NCI-H774 (cell line): ENCODE measurements around the gene UVRAG.

Experiments used
- DNase-seq: peaks from one replicate; lab custom pipeline; 2025; lab: John Stamatoyannopoulos, UW

UVRAG gene

DNA sequence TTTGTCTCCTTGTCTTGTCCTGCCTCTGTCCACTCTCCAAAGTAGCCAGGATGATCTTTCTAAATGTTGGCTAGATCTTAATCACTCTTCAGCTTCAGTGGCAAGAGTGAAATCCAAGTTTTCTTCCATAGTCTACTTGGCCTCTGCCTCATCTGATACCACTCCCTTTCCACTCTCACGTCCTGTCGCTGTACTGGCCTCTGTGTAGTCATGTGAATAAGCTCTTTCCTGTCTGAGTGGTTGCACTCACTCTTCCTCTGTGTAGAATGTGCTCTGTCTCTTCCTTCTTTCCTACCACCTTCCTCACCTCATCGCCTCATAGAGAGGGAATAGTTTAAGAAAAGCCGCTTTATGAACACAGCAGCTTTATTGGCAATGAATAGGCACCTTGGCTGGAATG lies 304.8 kb downstream of the UVRAG start:
- no peak for DNase-seq

DNA sequence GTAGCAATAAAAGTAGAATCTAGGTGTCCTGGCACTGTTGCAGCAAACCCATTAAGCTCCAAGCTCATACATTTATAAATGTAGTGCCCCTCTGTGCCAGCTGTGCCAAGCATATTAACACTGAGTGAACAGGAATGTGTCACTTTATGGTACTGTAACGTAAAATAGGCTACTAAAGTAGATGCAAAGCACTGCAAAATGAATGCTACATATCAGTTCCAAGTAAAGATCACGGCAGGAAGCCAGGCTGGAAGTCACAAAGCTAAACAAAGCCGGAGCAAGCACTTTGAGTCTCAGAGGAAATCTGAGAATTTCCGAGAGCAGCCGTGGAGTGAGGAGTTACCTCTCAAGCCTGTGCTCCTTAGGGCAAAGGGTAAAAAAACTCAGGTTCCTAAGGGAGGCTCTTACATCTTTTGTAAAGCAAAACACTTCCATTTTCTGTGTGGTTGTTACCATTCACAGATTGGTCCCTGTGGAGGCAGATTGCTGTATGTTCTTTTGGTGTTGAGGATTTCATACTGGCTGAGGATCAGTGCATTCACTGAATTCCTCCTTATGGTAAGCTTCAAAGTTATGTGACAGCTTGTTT lies 305.6 kb downstream of the UVRAG start:
- DNase-seq = no peak

DNA sequence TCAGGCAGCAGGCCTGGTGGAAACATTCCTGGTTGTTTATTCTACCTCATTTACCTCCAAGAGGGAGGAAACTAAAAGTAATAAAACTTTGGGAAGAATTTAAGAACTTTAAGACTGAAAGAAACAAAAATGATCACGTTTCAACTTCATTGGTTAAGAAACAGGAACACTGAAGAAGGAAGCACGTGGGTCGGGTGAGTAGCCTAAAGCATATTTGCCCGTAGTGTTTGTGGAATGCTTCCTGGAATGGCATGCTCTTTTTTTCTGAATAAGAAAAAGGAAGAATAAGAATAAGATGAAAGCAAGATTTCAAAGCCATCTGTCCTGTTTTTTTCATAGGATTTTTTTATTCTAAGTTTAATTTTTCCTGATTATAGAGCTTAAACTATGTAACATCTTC lies 308.2 kb downstream of the UVRAG start:
- DNase-seq = no peak

DNA sequence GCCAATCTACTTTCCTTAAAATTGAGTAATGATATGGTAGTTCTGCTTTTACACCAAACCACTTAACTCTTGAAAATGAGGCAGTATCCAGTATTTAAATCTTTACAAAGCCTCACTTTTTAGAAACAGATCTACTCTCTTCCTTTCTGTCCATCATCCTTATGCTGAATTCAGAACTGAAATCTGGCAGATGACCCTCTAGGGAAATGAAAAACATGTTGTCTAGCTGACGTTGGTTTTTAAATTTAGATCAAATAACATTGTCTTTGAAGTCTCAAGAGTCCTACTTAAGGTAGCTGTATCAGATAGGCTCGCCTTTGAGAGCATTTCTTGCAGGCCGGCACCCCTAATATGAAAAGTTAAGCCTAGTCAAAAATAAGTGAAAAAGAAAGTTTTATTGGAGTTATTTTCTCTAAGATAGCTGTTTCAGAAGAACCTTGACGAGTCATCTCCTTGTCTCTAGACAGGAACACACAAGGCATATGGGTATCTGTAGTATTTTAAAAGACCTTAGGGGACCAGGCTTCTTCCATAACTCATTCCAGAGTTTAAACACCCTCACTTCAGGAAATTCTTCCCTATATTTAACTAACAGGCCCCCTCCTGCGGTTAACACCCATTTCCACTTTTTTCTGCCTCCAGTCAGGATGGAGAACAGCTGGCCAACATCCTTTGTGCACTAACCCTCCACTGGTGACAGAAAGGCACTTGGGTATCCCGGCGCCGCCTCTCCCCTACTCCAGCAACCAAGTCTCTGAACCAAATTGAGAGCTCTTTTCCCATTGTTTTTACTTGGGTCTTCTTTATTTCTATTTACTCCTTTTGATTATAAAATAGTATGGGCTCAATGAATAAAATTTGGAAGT lies 310.1 kb downstream of the UVRAG start:
- DNase-seq = no peak

DNA sequence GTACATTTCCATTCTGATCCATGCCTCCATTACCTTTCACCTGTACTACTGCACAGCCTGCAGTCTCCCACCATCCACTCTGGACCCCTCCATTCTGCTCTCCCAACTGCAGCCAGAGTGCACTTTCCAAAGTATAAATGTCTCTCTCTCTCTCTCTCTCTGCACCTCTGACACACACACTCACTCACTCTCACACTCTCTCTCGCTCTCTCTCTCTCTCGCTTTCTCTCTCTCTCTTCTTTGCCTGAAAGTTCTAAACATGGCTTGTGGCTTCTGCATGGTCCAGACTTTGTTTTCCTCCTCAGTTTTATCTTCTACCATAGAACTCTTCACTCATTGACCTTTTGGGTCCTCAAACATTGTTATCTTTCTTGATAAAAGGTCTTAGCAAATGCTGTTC lies 314.7 kb downstream of the UVRAG start:
- no peak for DNase-seq

DNA sequence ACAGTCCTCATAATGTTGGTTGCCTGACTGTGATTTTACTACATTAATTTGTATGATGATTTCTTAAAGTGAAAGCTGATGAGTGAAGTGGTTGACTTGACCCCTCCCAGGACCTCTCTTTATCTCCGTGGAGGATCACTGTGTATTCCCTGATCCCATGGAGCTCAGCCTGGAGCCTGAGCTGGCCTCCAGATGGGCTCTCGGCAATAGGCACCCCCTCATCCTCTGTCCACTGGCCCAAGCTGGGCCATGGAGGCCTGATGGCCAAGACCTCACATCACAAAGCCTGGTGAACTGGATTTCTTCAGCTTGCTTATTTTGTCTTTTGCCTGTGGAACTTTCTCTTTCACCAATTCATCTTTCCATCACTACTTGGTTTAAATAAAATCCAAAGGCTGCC lies 316.1 kb downstream of the UVRAG start:
- DNase-seq = no peak

DNA sequence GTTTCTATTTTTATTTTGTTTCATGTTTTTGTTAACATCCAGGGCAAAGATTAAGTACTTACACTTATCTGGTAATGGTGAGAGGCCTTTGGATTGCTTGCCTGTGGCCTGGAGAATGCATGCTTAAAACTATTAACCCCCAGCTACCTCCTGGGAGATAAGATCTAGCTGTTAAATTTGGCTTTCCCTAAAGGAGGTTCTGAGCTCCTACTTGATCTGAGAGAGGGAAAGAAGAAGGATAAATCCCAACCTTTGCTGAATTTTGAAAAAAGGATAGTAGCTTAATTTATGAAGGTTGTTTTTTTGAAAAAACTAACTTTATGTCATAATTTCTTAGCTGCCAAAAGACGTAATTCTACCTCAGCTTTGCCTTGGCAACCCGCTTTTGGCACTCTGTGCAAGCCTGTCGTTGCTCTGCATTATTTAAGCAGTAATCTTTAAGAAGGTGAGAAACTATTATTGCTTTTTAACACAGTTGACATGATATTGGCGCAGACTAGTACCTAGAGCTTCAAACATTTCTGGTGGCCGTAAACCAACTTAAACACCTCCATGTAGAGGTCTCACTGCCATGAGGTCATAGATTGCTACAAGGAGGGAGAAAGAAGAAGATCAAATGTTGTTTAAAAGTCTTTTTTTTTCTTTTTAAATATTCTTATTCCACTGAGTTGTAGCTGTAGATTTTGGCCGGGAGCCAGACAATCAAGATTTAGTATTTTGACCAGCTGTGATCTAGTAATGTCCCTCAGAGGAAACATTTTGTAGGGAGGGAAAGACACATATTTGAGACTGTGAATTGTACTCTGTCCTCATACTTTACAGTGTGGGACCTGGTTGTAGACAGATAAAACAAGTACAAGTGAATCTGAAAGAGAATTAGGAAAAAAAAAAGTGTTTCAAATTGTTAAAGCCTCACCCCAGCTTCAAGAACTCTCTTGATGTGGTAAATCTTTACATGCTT lies 316.9 kb downstream of the UVRAG start:
- DNase-seq = no peak

DNA sequence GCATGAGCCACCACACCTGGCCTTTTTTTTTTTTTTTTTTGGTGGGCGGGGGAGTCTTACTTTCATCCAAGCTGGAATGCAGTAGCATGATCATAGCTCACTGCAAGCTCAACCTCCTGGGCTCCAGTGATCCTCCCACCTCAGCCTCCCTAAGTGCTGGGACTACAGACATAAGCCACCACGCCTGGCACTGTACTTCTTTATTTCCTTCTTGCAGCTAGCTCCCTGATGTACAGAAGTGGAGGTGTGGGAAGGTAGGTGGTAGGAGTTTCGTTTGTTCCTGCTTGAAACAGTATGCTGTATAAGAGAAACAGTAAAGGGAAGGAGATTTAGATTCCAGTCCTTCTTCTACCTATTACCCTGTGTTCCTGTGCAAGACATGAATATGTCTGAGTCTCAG lies 319.2 kb downstream of the UVRAG start:
- DNase-seq = no peak

DNA sequence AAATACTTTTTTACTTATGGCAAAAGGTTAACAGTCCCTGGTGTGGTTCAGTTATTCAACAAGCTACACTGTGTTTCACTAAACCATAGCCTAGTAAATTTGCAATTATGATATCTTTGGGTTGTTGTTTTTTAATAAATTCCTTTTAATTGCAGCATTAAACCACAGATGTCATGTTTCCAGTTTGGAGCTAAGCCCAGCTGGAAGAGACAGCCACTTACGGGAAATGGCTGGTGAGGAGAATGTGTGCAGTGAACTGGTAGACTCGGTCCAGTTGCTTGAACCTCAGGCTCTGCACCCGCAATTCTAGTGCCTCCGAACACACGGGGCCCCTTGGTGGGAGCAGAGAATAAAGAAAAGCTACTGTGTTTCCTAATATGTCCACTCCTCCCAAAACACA lies 320.5 kb downstream of the UVRAG start:
- DNase-seq = no peak

DNA sequence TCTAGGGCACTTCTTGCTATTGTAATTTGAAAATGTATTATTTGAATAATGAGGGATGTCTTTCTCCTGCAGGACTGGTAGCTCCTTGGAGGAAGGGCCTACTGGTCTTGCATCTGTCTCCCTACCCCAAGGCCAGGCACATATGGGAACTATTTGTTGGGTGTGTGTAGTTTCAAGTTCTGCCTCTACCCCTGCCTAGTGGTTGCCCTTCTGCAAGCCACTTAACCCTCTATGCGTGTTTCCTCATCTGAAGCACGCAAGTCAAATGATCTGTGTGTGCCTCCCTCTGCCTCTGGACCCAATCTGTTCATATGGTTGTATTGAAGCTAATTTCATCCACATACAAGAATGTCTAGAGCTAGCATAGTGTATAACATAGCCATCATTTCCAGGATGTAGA lies 324.3 kb downstream of the UVRAG start:
- no peak for DNase-seq

DNA sequence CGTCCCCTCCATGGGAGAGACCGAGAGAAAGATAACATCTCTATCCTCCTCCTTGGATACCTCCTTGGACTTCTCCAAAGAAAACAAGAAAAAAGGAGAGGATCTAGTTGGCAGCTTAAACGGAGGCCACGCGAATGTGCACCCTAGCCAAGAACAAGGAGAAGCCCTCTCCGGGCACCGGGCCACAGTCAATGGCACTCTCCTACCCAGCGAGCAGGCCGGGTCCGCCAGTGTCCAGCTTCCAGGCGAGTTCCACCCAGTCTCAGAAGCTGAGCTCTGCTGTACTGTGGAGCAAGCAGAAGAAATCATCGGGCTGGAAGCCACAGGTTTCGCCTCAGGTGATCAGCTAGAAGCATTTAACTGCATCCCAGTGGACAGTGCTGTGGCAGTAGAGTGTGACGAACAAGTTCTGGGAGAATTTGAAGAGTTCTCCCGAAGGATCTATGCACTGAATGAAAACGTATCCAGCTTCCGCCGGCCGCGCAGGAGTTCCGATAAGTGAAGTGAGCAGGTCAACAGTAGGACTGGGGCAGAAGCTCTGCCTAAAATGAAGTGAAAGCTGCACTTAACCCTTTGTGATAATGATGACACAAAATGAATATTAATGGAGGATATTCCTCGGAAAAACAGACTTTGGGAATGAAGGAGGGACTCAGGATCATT lies 326.0 kb downstream of the UVRAG start:
- DNase-seq = no peak

DNA sequence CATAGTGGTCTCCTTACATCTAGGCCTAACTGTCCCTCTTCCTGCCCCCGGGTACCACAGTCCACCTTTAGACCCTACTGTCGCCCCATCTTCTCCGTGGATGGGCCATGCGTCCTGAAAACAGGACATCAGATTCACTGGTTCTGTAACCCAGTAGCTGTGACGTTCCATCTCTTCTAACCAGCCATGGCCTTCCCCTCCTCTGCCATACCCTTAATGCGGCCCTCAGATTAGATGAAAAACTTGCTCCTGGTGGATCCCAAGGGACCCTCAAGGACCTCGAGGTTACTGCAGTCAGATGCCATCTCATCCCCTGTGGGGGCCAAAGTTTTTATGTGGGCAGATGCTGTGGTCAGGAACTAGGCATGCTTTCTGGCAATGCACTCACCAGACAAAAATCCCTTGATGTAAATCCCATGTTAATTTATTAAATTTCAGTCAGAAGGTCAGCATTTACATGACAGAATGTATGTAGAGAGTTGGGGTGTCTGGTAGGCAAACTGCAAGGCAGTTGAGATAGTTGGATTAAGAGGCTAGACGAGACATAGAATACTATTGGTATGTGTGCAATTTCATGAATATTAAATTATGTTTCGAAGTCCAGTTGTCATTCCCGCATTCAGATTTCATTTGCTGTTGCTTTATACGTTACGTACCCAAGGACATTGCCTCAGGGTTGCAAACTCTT lies 327.0 kb downstream of the UVRAG start:
- no peak for DNase-seq

DNA sequence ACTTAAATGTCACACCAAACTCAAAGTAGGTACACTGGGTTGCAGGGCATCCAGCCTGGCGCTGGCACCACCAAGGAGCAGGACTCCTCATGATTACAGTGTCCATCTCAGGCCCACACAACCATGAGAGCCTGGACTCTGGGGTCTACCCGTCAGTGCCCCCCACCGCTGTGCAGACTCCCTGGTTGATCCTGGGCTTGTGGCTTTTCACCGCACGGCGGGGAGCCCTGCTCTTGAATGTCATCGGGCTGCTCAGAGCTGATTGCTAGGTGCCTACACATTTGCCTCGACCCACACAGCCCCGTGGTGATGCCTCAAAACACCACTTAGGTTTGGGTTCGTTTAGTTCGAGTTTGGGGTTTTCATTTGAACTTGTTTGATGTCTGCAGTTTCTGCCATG lies 328.3 kb downstream of the UVRAG start:
- no peak for DNase-seq

DNA sequence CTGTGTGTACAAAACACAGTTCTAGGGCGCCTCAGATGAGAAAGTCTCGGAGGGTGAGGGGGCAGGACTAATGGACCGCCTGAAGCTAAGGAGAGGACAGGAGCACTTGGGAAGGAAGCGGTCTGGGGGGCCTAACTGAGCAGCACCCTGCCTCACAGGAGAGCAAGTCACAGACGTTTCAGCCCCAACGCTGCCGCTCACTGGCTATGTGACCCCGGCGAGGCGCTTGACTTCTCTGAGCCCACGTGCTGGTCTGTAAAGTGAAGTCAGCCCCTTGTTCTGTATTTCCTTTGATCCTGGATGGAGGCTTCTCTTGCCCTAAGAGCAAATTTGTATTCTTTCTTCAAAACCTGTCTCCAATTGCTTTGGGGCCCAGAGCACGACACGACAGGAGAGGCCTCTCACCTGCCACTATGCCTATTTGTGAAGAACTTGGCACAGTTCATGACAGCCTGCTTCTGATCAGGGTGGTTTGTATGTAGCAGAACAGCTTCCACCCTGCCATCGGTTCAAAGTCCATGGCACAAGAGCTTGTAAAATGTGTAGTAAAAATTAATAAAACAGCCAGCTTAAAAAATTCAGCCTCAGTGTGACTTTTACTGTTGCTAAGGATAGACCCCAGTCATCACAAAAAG lies 332.2 kb downstream of the UVRAG start:
- no peak for DNase-seq

DNA sequence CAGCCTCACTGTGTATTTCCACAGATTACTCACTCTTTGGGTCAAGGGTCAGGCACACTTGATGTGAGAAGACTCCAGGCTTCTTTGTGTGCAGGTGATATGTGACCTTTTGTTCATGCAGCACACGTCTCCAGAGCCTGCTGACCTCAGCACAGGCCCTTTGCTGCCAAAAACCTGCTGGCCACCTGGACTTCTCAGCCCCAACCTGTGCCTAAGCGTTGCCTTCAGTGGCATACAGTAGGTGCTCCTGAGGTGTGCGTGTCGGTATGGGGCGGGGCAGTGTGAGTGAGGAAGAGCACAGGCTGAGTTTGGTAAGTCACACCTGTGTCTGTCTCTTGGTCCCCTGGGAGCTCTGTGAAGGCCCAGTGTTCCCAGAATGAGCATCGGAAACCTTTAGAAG lies 333.2 kb downstream of the UVRAG start:
- DNase-seq = no peak

DNA sequence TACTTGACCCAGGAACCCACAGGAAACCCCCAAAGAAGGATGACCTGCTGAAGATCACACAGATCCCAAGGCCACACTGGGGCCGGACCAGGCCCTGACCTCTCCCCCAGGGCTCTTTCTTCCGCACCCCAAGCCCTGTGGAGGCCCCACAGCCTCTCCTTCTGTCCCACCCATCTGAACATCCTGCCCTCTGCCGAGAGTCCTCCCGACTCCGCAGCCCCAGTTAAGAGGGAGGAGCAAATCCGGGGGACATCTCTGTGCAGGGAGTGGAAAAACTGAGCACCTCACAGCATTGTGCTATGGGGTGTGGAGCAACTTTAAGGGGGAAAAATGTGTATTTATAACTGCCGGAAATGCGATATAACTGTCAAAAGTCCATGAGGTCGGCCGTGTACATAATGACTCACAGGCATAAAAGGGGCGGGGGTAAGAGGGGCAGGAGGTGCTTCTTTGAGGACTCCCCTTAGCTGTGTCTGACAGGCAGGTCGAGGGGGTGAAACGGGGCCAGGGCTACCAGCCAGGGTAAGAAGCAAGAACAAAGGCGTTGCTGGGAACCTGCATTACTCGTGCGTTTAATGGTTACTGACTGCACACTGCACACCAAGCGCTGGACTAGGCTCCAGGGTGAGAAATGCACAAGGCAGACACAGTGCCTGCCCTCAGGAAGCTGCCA lies 334.1 kb downstream of the UVRAG start:
- DNase-seq = no peak

DNA sequence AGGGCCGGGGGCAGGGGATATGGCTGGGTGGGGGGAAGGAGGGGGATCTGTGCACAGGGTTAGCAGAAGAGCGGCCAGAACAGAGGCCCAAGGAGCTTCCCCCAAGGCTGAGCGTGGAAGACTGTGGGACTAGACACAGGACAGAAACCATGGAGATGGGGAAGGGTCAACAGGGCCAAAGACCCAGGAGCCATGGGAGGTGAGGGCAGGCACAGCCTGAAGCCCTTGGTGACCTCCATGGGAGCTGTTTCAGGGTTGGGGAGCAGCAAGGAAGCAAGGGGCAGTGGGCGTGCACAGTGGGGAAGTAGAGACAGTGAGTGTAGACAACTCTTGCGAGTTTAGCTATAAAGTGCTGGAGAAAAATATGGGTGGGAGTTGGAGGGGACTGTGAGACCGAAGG lies 334.7 kb downstream of the UVRAG start:
- DNase-seq = no peak

DNA sequence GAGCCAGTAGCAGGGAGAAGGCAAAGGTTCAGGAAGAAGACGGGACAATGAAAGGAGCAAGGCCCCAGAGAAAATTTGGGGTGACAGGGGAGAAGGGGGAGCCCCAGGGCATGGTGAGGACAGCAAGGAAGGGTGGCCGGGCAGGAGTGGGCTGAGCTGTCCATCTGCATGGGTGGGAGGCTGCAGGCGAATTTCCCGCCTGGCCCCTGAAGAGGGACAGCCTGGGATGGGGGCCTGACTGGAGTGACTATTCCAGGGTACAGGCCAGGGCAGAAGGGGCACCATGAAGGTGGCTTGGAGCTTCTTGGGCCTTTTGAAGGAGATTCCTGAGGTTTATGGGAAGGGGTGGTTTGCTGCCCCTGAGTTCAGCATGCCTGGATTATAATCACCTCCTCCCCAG lies 335.1 kb downstream of the UVRAG start:
- DNase-seq = no peak

DNA sequence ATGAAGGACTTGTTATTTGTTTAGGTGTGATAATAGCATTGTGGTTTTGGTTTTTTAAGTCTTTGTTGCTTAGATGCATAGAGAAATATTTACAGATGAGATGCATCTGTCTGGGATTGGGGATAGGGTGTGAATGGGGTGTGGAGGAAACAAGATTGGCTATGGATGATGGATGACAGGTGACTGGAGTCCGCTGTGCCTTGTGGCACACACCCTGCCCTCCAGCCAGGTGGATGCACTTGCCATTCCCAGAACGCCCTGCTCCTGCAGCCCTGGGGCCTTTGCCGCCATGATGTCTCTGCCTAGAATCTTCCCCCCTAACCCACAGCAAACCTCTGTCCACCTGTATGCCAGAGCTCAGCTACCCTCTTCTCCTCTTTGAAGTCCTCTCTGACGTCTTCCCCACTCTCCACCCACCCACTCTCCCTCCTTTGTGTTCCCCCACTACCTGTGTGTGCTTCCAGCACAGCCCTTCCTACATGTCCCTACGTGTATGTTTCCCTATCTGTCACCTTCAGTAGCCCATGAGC lies 336.6 kb downstream of the UVRAG start:
- DNase-seq = peak; percentile 75

DNA sequence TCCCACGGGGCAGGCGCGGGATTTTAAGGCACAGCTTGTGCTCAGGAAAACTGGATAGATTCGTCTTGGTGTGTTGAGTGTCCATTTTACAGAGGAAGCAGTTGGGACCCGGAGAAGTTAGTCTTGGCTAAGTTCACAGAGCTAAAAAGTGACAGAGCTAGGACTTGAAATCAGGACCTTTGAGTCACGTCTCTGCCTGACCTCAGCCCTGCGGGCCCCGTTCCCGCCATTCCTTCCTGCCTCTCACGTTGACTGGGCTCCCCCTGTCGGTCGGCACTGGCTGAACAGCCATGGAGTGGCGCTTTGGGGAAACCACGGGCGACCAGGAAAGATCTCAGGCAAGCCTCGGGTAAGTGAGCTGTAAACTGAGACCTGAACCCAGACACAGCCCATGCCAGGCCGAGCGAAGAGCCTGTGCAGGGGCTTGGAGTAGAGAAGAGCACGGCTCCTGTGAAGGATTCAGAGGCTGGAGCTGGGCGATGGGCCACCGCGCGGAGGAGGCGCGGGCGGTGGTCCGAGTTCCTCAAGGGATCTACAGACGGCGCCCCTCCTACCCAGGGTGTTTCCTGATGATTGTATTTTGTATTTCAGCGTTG lies 337.2 kb downstream of the UVRAG start:
- peak; percentile 69 for DNase-seq
